Measurements from ENCODE around the gene RBM33.

DNA sequence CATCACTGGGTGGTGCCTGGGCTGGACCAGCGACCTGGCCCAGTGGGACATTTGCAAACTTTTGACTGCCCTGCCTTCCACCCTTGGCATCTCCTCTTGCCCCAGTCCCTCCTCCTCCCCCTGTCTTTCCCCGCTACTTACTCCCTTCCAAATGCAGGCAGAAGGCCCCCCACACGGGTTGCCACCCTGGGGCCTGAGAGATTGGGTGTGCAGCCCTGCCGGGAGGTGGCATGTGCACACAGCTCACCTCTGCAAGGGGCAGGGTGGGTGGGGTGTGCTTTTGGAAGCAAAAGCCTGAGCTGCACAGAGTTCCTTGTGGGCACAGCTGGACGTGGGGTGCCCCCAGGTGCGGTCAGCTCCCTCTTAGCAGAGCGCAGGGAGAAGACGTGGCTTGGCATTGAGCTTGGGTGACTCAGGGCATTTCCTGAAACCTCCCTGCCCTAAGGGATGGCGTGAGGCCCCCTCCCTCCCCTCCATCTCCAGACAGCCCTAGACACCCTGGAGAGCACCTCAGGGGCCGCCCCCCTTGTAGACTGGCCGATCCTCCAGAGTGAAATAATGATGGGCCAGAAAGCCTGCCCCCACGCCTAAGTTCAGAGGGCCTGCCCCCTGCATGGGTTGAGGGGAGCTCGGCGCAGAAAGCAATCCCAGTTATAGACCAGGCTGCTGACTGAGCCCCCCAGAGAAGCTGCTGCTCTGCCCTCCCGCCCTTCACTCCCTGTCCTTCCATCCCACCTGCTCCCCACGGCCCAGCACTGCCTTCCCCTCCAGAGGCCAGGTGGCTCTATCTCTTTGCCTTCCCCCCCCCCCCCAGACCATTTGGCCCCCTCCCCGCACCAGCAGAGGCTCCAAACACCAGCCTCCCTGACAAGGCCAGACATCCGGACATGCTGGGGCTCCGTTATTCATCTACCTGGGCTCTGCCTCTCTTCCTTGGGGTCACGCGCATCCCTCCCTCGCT lies 170.1 kb downstream of the RBM33 start:
- TF ChIP-seq, protein P1, sequence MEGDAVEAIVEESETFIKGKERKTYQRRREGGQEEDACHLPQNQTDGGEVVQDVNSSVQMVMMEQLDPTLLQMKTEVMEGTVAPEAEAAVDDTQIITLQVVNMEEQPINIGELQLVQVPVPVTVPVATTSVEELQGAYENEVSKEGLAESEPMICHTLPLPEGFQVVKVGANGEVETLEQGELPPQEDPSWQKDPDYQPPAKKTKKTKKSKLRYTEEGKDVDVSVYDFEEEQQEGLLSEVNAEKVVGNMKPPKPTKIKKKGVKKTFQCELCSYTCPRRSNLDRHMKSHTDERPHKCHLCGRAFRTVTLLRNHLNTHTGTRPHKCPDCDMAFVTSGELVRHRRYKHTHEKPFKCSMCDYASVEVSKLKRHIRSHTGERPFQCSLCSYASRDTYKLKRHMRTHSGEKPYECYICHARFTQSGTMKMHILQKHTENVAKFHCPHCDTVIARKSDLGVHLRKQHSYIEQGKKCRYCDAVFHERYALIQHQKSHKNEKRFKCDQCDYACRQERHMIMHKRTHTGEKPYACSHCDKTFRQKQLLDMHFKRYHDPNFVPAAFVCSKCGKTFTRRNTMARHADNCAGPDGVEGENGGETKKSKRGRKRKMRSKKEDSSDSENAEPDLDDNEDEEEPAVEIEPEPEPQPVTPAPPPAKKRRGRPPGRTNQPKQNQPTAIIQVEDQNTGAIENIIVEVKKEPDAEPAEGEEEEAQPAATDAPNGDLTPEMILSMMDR (IDR thresholded peaks at IDR 0.05; ENCODE audit: borderline replicate concordance, extremely low read depth, low read length, poor library complexity, severe bottlenecking), result no peak
- no peak for TF ChIP-seq EZH2 (IDR thresholded peaks at IDR 0.05; ENCODE audit: borderline replicate concordance, low read depth, low read length, severe bottlenecking)
